Activated B cell treated with CpG ODN at 0.5 μM for 24 hours (primary cell): ENCODE data around the gene TMEM232. TPM values are rescaled to one million over a fixed set of nuclear protein-coding genes. Genes with fewer than 3 reads are reported as not detected.
"Not testable (repeated sequence)": the region's sequence is repeated elsewhere in the genome, so short reads cannot be mapped to it uniquely, and the experiment has no call there.

Experiments
- ATAC-seq: fragments of 200-7000 bp; cut with Tn5 transposase; one replicate; pipeline ENCODE4 v1.10.0; 2021; ENCODE audit warnings: low read depth, mild to moderate bottlenecking, moderate library complexity
- CTCF ChIA-PET: fragments of 350-600 bp; sonication (Branson Sonifier 250); formaldehyde crosslinking; loops from one replicate; lab custom pipeline; 2021; ENCODE audit warnings: antibody characterized with exemption; lab: Charles Lee
- POLR2A ChIA-PET: fragments of 350-600 bp; sonication (Branson Sonifier 250); formaldehyde crosslinking; loops from one replicate; lab custom pipeline; 2021; ENCODE audit warnings: antibody characterized with exemption; lab: Charles Lee
- DNase-seq: peaks from one replicate; pipeline ENCODE4 v3.0.0; 2022
- H3K27ac Mint-ChIP-seq: one replicate; pipeline ENCODE4 v1.8.0; 2020; ENCODE audit warnings: mixed read lengths
- H3K27me3 Mint-ChIP-seq: one replicate; pipeline ENCODE4 v1.8.0; 2021; ENCODE audit warnings: mixed read lengths
- H3K36me3 Mint-ChIP-seq: one replicate; pipeline ENCODE4 v1.8.0; 2021; ENCODE audit warnings: low read depth, mixed read lengths
- H3K4me1 Mint-ChIP-seq: one replicate; pipeline ENCODE4 v1.8.0; 2021; ENCODE audit warnings: mixed read lengths
- H3K4me3 Mint-ChIP-seq: one replicate; pipeline ENCODE4 v1.8.0; 2020; ENCODE audit warnings: mild to moderate bottlenecking, mixed read lengths
- H3K9me3 Mint-ChIP-seq: one replicate; pipeline ENCODE4 v1.8.0; 2020; ENCODE audit warnings: mixed read lengths
- CTCF ChIP-seq: fragments of 200-600 bp; IDR thresholded peaks from one replicate; pipeline ENCODE4 v1.8.0; 2022; ENCODE audit warnings: antibody characterized with exemption, mild to moderate bottlenecking
- intact Hi-C: fragments of 100-400 bp; cut with micrococcal nuclease; formaldehyde crosslinking; loops from one replicate; pipeline ENCODE4 v1.15.1; 2024
- total RNA-seq: library from RNA; stranded (reverse); gene quantifications from 2 replicates; pipeline ENCODE4 v1.2.3, GENCODE V29; 2022

TMEM232 gene
- total RNA-seq, 1 donor from 2014 or later: 2.8 TPM

- Mint-ChIP-seq H3K36me3 (peaks cover 11% of the 10 kb centered on the region), H3K4me3 (no peak overlapping the region)
- POLR2A ChIA-PET: no interaction called here
Observed at GRCh38 chr5:110735556-110735955, 9.1 kb upstream of the TMEM232 start.

GRCh38 chr5:110734101-110734500 lies 7.6 kb upstream of the TMEM232 start:
- ChIA-PET POLR2A (no interaction called here), CTCF (no interaction called here)
- peaks cover 8% of the 10 kb centered on the region for H3K27me3 Mint-ChIP-seq
- H3K27ac Mint-ChIP-seq: no peak overlapping the region
- ATAC-seq: no peak
- intact Hi-C loops: no loop called here
- no peak overlapping the region for H3K4me3 Mint-ChIP-seq
- DNase-seq: no peak
- H3K9me3 Mint-ChIP-seq: no peaks in the 10 kb centered on the region
- H3K36me3 Mint-ChIP-seq: peaks cover 10% of the 10 kb centered on the region
- H3K4me1 Mint-ChIP-seq: peaks cover 9% of the 10 kb centered on the region
- no peak for TF ChIP-seq CTCF

More at GRCh38 chr5:110735556-110735955, 9.1 kb upstream of the TMEM232 start:
- TF ChIP-seq CTCF: no peak
- no peak for DNase-seq
- no peak for ATAC-seq
- no peaks in the 10 kb centered on the region for H3K9me3 Mint-ChIP-seq
- CTCF ChIA-PET: no interaction called here
- intact Hi-C loops: loop anchor here (5.0 kb wide), 1 partner anchor 363 kb away; no protein-coding TSS in a partner anchor
- H3K4me1 Mint-ChIP-seq: peaks cover 20% of the 10 kb centered on the region
- peaks cover 8% of the 10 kb centered on the region for H3K27me3 Mint-ChIP-seq
- H3K27ac Mint-ChIP-seq: no peak overlapping the region

DNA sequence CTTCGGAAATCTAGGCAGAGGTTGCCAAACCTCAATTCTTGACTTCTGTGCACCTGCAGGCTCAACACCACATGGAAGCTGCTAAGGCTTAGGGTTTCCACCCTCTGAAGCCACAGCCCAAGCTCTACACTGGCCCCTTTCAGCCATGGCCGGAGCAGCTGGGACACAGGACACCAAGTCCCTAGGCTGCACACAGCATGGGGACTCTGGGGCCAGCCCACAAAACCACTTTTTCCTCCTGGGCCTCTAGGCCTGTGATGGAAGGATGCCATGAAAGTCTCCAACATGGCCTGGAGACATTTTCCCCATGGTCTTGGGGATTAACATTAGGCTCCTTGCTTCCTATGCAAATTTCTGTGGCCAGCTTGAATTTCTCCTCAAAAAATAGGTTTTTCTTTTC lies 5.0 kb upstream of the TMEM232 start:
- CTCF ChIA-PET, H3K27ac Mint-ChIP-seq, intact Hi-C loops, H3K36me3 Mint-ChIP-seq, ATAC-seq, POLR2A ChIA-PET, H3K27me3 Mint-ChIP-seq, H3K4me1 Mint-ChIP-seq, DNase-seq, H3K4me3 Mint-ChIP-seq, H3K9me3 Mint-ChIP-seq: not testable (repeated sequence)

GRCh38 chr5:110727025-110727314 lies 499 bp upstream of the TMEM232 start:
- peak overlapping the region; percentile 85 for H3K4me3 Mint-ChIP-seq
- intact Hi-C loops: no loop called here

DNA sequence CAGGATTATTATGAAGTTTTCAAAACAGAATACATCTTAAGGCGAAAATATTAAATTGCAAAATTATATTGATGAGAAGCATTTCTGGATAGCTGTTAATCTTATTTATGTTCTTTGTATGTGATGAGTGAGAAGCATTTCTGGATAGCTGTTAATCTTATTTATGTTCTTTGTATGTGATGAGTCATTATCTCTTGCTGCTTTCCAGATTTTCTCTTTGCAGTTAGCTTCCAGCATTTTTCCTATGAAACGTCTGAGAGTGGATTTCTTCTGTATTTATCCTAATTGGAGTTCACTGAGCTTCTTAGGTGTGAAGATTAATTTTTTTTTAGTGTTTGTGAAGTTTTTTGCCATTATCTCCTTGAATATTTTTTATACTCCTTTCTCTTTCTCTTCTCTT lies 8.2 kb downstream of the TMEM232 start:
- no peak overlapping the region for H3K4me3 Mint-ChIP-seq
- intact Hi-C loops: no loop called here
- no peaks in the 10 kb centered on the region for H3K4me1 Mint-ChIP-seq
- POLR2A ChIA-PET: no interaction called here
- H3K9me3 Mint-ChIP-seq: no peaks in the 10 kb centered on the region
- ATAC-seq (no peak), DNase-seq (no peak)
- no peak for TF ChIP-seq CTCF
- H3K27ac Mint-ChIP-seq: no peak overlapping the region
- no peaks in the 10 kb centered on the region for H3K27me3 Mint-ChIP-seq
- CTCF ChIA-PET: no interaction called here
- no peaks in the 10 kb centered on the region for H3K36me3 Mint-ChIP-seq

More at GRCh38 chr5:110727025-110727314, 499 bp upstream of the TMEM232 start:
- no peak for TF ChIP-seq CTCF
- Mint-ChIP-seq H3K27me3 (peaks cover 2% of the 10 kb centered on the region), H3K9me3 (no peaks in the 10 kb centered on the region), H3K4me1 (peaks cover 2% of the 10 kb centered on the region), H3K36me3 (no peaks in the 10 kb centered on the region), H3K27ac (no peak overlapping the region)
- ChIA-PET POLR2A (interaction anchor here (1.9 kb wide), 1 partner anchor 12 kb away, joined by 6 read pairs; the partner anchor contains the start of gene SLC25A46), CTCF (no interaction called here)
- no peak for DNase-seq
- peak; percentile 45 for ATAC-seq
